Choroid plexus epithelial cell (primary cell): Measurements from ENCODE around the gene MLH3.

ENCODE experiments used
- DNase-seq: peaks from one replicate; pipeline ENCODE4 v3.0.0-alpha.2; 2010; ENCODE audit warnings: low read depth
- H3K4me3 ChIP-seq: 2 replicates; pipeline ENCODE4 v1.5.1; 2011; ENCODE audit warnings: low read depth, mild to moderate bottlenecking, control low read depth, low read length, moderate library complexity
- TF ChIP-seq, protein P1 (sequence below): conservative IDR thresholded peaks from 2 replicates; pipeline ENCODE4 v1.5.1; 2011; ENCODE audit warnings: low read depth, mild to moderate bottlenecking, control low read depth, inconsistent platforms, low read length, moderate library complexity

Gene MLH3

GRCh38 chr14:75040507-75040906 lies 10.8 kb downstream of the MLH3 start:
- TF ChIP-seq, protein P1, sequence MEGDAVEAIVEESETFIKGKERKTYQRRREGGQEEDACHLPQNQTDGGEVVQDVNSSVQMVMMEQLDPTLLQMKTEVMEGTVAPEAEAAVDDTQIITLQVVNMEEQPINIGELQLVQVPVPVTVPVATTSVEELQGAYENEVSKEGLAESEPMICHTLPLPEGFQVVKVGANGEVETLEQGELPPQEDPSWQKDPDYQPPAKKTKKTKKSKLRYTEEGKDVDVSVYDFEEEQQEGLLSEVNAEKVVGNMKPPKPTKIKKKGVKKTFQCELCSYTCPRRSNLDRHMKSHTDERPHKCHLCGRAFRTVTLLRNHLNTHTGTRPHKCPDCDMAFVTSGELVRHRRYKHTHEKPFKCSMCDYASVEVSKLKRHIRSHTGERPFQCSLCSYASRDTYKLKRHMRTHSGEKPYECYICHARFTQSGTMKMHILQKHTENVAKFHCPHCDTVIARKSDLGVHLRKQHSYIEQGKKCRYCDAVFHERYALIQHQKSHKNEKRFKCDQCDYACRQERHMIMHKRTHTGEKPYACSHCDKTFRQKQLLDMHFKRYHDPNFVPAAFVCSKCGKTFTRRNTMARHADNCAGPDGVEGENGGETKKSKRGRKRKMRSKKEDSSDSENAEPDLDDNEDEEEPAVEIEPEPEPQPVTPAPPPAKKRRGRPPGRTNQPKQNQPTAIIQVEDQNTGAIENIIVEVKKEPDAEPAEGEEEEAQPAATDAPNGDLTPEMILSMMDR: no peak
- no peak overlapping the region for H3K4me3 ChIP-seq
- DNase-seq: no peak

- TF ChIP-seq, protein P1: no peak
- DNase-seq: no peak
- no peak overlapping the region for H3K4me3 ChIP-seq
These were observed 18.3 kb downstream of the MLH3 start for GRCh38 chr14:75032939-75033338.

DNA sequence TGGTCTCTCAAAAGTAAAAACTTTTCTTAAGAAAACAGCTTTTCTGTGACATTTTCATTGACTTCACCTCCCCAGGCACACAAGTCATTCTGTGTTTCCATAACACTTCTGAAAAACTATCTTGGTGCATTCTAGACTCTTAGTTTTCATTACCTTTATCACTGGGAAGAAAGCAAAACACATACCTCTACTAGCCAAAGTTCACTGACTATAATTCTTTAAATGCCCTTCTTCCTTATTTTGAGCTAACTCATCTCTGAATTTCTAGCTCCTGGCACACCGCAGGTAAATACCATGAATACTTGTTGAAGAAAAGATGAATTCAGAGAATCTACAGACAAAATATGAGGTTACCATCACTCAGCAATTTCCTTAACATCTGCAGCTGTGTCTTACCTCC lies 21.1 kb downstream of the MLH3 start:
- no peak for DNase-seq
- H3K4me3 ChIP-seq: no peak overlapping the region
- TF ChIP-seq, protein P1: no peak

GRCh38 chr14:75025876-75026275 lies 25.4 kb downstream of the MLH3 start:
- no peak for DNase-seq

DNA sequence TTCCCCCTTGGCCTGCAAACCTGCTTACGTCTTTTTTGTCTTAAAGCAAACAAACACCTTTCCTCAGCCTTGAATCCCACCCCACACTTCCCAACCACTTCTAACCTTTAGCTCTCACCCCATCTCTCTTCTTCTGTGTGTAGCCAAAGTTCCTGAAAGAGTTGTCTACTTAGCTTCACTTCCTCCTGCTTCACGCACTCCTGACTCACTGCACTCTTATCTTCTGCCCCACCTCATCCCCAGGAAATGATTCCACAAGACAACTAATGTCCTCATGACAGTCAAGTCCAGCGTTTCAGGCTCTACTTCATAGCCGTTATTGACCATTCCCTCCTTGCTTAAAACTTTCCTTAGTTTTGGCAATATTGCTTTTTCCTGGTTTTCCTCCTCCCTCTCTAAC lies 26.2 kb downstream of the MLH3 start:
- no peak overlapping the region for H3K4me3 ChIP-seq
- DNase-seq: peak; percentile 62
- TF ChIP-seq, protein P1: no peak

More at GRCh38 chr14:75025876-75026275, 25.4 kb downstream of the MLH3 start:
- no peak overlapping the region for H3K4me3 ChIP-seq
- TF ChIP-seq, protein P1: no peak

- TF ChIP-seq, protein P1: no peak
- peak; percentile 47 for DNase-seq
- no peak overlapping the region for H3K4me3 ChIP-seq
These were observed 28.2 kb downstream of the MLH3 start for GRCh38 chr14:75023108-75023507.

GRCh38 chr14:75022655-75023054 lies 28.6 kb downstream of the MLH3 start:
- TF ChIP-seq, protein P1: peak; percentile 66
- peak; percentile 47 for DNase-seq
- no peak overlapping the region for H3K4me3 ChIP-seq
